Activated naive CD4-positive, alpha-beta T cell treated with anti-CD3 and anti-CD28 coated beads, Interleukin-2, amount 10 ng/mL, durations not matched to agents 7 days and 5 days (primary cell): ENCODE measurements around the gene CCDC88B.

Experiments
- CTCF ChIA-PET: fragments of 350-600 bp; sonication (Branson Sonifier 250); formaldehyde crosslinking; loops from one replicate; lab custom pipeline; 2021; ENCODE audit warnings: antibody characterized with exemption; lab: Charles Lee
- DNase-seq: peaks from one replicate; pipeline ENCODE4 v3.0.0-alpha.2; 2020
- H3K27ac Mint-ChIP-seq: one replicate; pipeline ENCODE4 v1.8.0; 2021; ENCODE audit warnings: mild to moderate bottlenecking, moderate library complexity, mixed read lengths
- H3K27me3 Mint-ChIP-seq: one replicate; pipeline ENCODE4 v1.8.0; 2021; ENCODE audit warnings: mild to moderate bottlenecking, mixed read lengths
- H3K36me3 Mint-ChIP-seq: one replicate; pipeline ENCODE4 v1.8.0; 2021; ENCODE audit warnings: mixed read lengths
- H3K4me1 Mint-ChIP-seq: one replicate; pipeline ENCODE4 v1.8.0; 2021; ENCODE audit warnings: mixed read lengths
- H3K4me3 Mint-ChIP-seq: one replicate; pipeline ENCODE4 v1.8.0; 2021; ENCODE audit warnings: mild to moderate bottlenecking, moderate library complexity, mixed read lengths
- H3K9me3 Mint-ChIP-seq: one replicate; pipeline ENCODE4 v1.8.0; 2021; ENCODE audit warnings: mixed read lengths

The CCDC88B gene

DNA sequence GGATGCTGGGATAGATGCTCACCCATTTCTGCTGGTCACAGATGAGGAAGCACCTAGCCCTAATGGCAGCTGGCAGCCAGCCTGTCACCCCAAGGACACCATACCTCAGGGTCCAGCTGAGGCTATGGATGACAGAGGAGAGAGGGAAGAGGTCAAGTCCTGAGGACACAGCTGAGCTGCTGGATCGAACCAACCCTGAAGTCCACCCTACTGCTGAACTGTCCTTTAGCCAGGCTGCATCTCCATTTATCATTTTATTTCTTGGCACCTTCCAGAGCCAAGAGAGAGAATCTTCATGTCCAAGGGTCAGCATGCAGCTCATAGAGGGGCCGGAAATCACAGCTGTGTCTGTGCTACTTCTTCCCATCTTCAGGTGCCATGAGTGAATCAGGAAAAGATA lies 49.8 kb downstream of the CCDC88B start:
- peaks cover 43% of the 10 kb centered on the region for H3K27me3 Mint-ChIP-seq

DNA sequence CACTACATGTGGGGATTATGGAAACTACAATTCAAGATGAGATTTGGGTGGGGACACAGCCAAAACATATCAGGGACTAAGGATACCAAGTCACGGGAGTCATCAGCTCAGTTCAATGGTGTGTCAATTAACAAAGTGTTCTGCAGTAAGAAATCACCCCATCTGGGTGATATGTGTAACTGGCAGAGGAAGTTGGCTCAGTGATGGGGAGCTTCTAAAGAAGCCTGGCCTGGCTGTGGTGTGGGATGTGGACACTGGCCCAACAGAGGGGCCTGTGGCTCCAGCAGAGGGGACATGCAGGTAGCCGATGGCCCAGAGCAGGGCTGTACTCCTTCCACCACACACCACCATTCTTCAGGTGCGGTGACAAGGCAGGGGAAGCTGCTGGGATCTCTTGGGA lies 50.6 kb downstream of the CCDC88B start:
- H3K27ac Mint-ChIP-seq: no peak overlapping the region

More for the DNA sequence above, 49.8 kb downstream of the CCDC88B start:
- H3K36me3 Mint-ChIP-seq: no peaks in the 10 kb centered on the region
- peaks cover 6% of the 10 kb centered on the region for H3K9me3 Mint-ChIP-seq
- no peak overlapping the region for H3K4me3 Mint-ChIP-seq
- H3K4me1 Mint-ChIP-seq: peaks cover 16% of the 10 kb centered on the region
- CTCF ChIA-PET: interaction anchor here (0.6 to 0.7 kb wide), 2 partner anchors 419 to 460 kb away, joined by 3 read pairs; no protein-coding TSS in a partner anchor
- DNase-seq: no peak
- H3K27ac Mint-ChIP-seq: no peak overlapping the region

DNA sequence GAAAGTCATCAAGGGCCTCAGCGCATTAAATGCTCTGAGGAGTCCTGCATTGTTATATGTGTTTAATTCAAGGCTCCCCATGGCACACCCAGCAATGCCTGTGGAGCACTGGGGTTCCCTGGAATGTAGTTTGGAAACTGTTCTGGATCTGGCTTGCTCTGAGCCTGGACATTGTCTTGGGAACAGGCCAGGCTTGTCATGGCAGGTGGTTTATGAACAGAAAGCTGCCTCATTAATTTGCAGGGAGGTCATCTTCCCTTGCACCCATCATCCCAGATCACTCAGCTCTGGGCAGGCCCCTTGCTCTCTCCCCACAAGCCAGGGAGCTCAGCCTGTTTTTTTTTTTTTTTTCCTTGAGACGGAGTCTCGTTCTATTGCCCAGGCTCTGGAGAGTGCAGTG lies 51.8 kb downstream of the CCDC88B start:
- H3K27me3 Mint-ChIP-seq: peaks cover 42% of the 10 kb centered on the region
- H3K36me3 Mint-ChIP-seq: no peaks in the 10 kb centered on the region
- H3K4me3 Mint-ChIP-seq: no peak overlapping the region
- CTCF ChIA-PET: no interaction called here
- no peak for DNase-seq
- no peak overlapping the region for H3K27ac Mint-ChIP-seq
- peaks cover 6% of the 10 kb centered on the region for H3K9me3 Mint-ChIP-seq
- peaks cover 16% of the 10 kb centered on the region for H3K4me1 Mint-ChIP-seq

More for the DNA sequence above, 50.6 kb downstream of the CCDC88B start:
- CTCF ChIA-PET: interaction anchor here (0.7 kb wide), 1 partner anchor 460 kb away, joined by 3 read pairs; no protein-coding TSS in a partner anchor
- no peak for DNase-seq
- H3K27me3 Mint-ChIP-seq: peaks cover 37% of the 10 kb centered on the region
- H3K4me3 Mint-ChIP-seq: no peak overlapping the region
- H3K9me3 Mint-ChIP-seq: peaks cover 6% of the 10 kb centered on the region
- peaks cover 16% of the 10 kb centered on the region for H3K4me1 Mint-ChIP-seq
- H3K36me3 Mint-ChIP-seq: no peaks in the 10 kb centered on the region

DNA sequence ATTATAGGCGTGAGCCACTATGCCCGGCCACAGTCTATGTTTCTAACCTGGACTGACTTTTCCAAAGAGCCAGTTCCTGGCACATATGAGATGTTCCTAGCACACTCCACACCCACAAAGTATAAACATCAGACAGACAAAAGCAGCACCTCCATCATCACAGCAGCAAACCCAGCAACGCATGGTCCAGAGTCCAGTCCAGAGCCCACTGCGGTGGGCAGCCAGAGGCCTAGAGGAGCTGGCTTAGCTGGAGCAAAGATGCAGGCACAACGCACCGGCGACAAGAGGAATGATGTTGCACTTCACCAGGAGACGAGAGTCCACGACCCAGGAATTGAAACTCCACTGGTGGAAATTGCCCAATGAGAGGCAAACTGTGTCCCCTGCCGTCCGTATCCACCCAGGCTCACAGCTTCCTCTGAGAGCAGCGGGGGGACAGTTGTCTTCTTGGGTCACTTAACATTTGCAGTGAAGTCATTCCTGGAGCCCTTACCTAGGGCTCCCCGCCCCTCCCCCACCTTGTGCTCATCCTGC lies 55.6 kb downstream of the CCDC88B start:
- Mint-ChIP-seq H3K4me3 (no peak overlapping the region), H3K27ac (no peak overlapping the region), H3K4me1 (peaks cover 11% of the 10 kb centered on the region), H3K36me3 (no peaks in the 10 kb centered on the region), H3K27me3 (peaks cover 37% of the 10 kb centered on the region), H3K9me3 (no peaks in the 10 kb centered on the region)
- DNase-seq: no peak
- CTCF ChIA-PET: interaction anchor here (0.6 kb wide), 1 partner anchor 36 kb away, joined by 3 read pairs; no protein-coding TSS in a partner anchor

DNA sequence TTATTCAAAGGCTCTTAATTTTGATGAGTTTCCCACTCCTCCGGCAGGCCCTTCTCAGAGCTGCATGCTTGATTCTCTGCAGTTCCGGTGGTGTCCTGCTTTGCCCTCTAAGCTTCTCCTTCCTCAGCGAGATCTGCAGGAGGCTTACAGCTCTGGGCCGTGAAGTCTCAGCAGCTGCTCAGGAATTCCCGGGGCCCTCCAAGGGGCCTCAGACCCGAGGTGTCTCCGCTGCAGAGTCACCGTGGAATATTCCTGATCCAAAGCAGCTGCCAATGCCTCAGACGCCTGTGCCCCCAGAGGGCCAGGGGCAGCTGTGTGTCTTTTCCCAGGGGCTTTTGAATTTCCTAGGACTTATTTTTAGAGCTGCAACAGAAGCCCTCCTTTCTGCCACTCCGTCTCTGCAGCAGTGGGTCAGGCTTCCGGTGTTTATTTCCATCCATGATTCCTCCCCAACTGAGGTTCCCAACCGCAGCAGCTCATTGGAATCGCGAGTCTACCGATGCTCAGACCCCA lies 56.1 kb downstream of the CCDC88B start:
- Mint-ChIP-seq H3K36me3 (no peaks in the 10 kb centered on the region), H3K4me3 (no peak overlapping the region), H3K4me1 (peaks cover 7% of the 10 kb centered on the region), H3K27ac (no peak overlapping the region), H3K27me3 (peaks cover 41% of the 10 kb centered on the region), H3K9me3 (no peaks in the 10 kb centered on the region)
- CTCF ChIA-PET: interaction anchor here (0.6 kb wide), 1 partner anchor 36 kb away, joined by 3 read pairs; no protein-coding TSS in a partner anchor
- DNase-seq: no peak

DNA sequence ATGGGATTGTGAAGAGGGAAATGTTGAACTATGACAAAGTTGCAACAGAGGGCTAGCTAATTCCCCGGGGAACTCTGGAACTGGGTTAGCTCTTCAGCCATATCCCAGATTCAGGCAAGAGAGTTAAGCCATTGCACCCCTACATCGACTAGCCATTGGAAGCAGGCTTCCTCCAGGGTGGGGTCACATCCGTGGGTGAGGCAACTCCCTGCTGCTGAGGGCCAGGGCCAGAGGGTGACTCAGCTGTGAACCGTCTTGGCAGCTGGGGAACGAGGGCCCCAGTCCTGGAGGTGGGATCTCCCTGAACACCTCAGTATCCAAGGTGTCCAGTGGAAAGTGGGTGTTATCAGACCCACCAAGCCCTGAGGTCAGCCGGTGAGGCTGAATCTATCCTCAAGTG lies 60.1 kb downstream of the CCDC88B start:
- Mint-ChIP-seq H3K4me3 (no peak overlapping the region), H3K36me3 (no peaks in the 10 kb centered on the region), H3K27me3 (peaks cover 54% of the 10 kb centered on the region), H3K4me1 (no peaks in the 10 kb centered on the region), H3K9me3 (no peaks in the 10 kb centered on the region), H3K27ac (no peak overlapping the region)
- DNase-seq: no peak
- CTCF ChIA-PET: interaction anchor here (1.5 to 2.4 kb wide), 2 partner anchors 48 to 49 kb away, joined by 3 to 7 read pairs; no protein-coding TSS in a partner anchor

DNA sequence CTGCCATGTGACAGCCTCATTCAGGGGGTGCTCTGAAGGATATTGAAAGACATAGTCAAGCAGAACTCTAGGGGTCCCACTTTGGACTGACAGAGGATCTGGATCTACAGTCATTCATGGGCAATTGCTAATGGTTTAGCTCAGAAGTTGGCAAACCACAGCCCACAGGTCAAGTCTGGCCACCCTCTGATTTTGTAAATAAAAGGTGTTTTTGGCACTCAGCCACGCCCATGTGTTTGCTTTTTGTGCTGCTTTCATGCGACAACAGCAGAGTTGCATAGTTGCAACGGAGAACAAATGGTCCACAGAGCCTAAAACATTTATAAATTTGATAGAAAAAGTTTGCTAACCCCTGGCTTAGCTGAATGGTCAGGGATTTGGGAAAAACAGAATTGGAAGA lies 60.7 kb downstream of the CCDC88B start:
- Mint-ChIP-seq H3K9me3 (no peaks in the 10 kb centered on the region), H3K27me3 (peaks cover 52% of the 10 kb centered on the region), H3K36me3 (no peaks in the 10 kb centered on the region), H3K27ac (no peak overlapping the region), H3K4me3 (no peak overlapping the region), H3K4me1 (no peaks in the 10 kb centered on the region)
- CTCF ChIA-PET: interaction anchor here (1.5 to 2.4 kb wide), 2 partner anchors 47 to 49 kb away, joined by 3 to 7 read pairs; no protein-coding TSS in a partner anchor
- DNase-seq: no peak

DNA sequence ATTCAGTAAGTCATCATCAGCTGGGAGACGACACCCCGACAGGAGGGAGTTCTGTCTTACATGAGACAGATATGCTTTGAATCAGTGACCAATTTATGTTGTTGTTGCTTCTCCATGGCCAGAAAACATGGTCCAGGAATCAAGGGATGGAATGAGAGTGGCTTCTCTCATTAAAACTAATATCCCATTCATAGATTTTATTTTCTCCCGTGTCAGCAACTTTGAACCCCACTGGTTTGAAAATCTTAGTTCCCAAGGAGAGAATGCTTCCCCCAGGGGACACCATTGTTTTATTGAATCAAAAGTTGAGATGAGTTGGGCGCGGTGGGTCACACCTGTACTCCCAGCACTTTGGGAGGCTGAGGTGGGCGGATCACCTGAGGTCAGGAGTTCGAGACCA lies 61.8 kb downstream of the CCDC88B start:
- Mint-ChIP-seq H3K27ac (no peak overlapping the region), H3K4me1 (no peaks in the 10 kb centered on the region), H3K9me3 (no peaks in the 10 kb centered on the region), H3K4me3 (no peak overlapping the region), H3K36me3 (no peaks in the 10 kb centered on the region), H3K27me3 (peaks cover 42% of the 10 kb centered on the region)
- CTCF ChIA-PET: interaction anchor here (2.4 kb wide), 1 partner anchor 48 kb away, joined by 7 read pairs; no protein-coding TSS in a partner anchor
- DNase-seq: no peak

DNA sequence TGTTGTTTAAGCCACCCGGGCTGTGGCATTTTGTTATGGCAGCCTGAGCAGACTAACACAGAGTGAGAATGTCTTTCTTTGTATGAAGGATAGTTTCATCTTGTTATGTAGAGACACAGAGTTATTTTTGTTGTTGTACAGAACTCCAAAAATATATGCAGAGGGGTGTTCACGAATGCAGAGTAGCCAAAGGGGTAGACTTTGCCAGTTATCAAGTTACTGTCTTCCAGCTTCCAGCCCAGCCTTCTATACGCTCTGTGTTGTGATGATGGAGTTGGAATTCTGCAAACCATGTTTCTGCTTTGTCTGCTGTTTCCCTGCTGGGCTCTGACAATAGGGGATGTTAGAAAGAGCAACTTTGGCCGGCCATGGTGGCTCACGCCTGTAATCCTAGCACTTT lies 63.1 kb downstream of the CCDC88B start:
- DNase-seq: no peak
- Mint-ChIP-seq H3K9me3 (no peaks in the 10 kb centered on the region), H3K36me3 (no peaks in the 10 kb centered on the region), H3K4me1 (no peaks in the 10 kb centered on the region), H3K27ac (no peak overlapping the region), H3K27me3 (peaks cover 37% of the 10 kb centered on the region), H3K4me3 (no peak overlapping the region)
- CTCF ChIA-PET: no interaction called here

DNA sequence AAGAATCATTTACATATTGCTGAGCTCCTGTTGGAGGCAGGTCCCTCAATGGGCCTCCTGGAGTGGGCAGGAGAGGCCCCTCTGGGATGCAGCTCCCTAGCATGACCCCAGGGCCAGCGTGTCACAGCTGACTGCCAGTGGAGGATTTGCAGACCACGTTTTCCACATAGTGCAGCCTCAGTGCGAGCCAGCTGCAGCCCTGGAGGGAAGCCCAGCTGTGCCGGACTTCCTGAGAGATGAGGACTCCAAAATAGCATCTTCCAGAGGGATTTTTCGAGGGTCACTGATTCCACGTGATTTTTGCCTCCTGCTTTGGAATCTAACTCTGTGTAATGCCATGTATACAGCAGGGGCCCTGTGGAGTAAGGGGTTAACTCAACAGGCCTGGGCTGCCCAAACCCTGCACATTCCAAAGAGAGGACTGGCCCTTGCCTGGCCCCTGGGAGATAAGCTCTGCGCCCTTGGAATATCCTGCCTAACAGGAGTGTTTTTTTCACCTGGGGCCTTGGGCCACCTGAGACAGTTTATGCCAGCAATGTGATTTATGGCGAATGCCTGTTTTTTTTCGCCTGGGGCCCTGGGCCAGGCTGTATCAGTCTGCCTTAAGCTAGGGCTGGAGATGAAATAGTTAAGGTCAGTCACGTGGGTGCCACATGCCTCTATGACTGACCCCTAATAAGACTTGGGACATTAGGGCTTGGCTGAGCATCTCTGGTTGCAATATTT lies 66.4 kb downstream of the CCDC88B start:
- no peak overlapping the region for H3K27ac Mint-ChIP-seq
- no peak overlapping the region for H3K4me3 Mint-ChIP-seq
- no peaks in the 10 kb centered on the region for H3K4me1 Mint-ChIP-seq
- peaks cover 33% of the 10 kb centered on the region for H3K27me3 Mint-ChIP-seq
- CTCF ChIA-PET: no interaction called here
- no peaks in the 10 kb centered on the region for H3K36me3 Mint-ChIP-seq
- DNase-seq: no peak
- H3K9me3 Mint-ChIP-seq: no peaks in the 10 kb centered on the region
